Fibroblast of lung (primary cell): ENCODE results near the gene COL27A1.

Source experiments
- CTCF ChIP-seq, 2 donors: IDR thresholded peaks in 1 of 2; conservative IDR thresholded peaks in 1 of 2; 1 replicate in 1 of 2; 2 replicates in 1 of 2; pipeline ENCODE4 v1.5.1; 2011 to 2012; ENCODE audit warnings: low read length in 2 of 2, control low read depth in 1 of 2, inconsistent platforms in 1 of 2, low read depth in 1 of 2, mild to moderate bottlenecking in 1 of 2
- EZH2 ChIP-seq: IDR thresholded peaks from 2 replicates; pipeline ENCODE4 v1.5.1; 2012; ENCODE audit warnings: low read length, control low read depth, mild to moderate bottlenecking; ENCODE audit errors: missing control alignments

GRCh38 chr9:114193090-114193489 is 37.8 kb downstream of the COL27A1 start:
- TF ChIP-seq CTCF (conservative IDR thresholded peaks at IDR 0.05 in 1 of 2, IDR thresholded peaks at IDR 0.05 in 1 of 2; ENCODE audit: low read depth in 1 of 2, low read length in 2 of 2) (no peak), EZH2 (no peak)
